ENCODE data around the gene ARPC4.
A peak's percentile ranks its signal among the peaks of the same experiment; 100 is the strongest.

Gene ARPC4

GRCh38 chr3:9781978-9782603 lies 10.8 kb upstream of the ARPC4 start:
- no peak for TF ChIP-seq CTCF (IDR thresholded peaks at IDR 0.05; ENCODE audit: extremely low read depth, insufficient read depth, missing control alignments)
- DNase-seq (ENCODE audit: low spot score) = no peak
- in situ Hi-C loops (cut with MboI; ENCODE audit: low pct_unique_long_range_greater_than_20kb, low sequenced_read_pairs, unreplicated experiment) = no loop called here

- peak; percentile 41 for TF ChIP-seq CTCF (IDR thresholded peaks at IDR 0.05; ENCODE audit: extremely low read depth, insufficient read depth, missing control alignments)
- no peak for DNase-seq (ENCODE audit: low spot score)
- in situ Hi-C loops (cut with MboI; ENCODE audit: low pct_unique_long_range_greater_than_20kb, low sequenced_read_pairs, unreplicated experiment) = no loop called here
These were observed 10.1 kb upstream of the ARPC4 start for GRCh38 chr3:9782770-9783169.

GRCh38 chr3:9783954-9784353 lies 8.9 kb upstream of the ARPC4 start:
- no peak for TF ChIP-seq CTCF (IDR thresholded peaks at IDR 0.05; ENCODE audit: extremely low read depth, insufficient read depth, missing control alignments)
- DNase-seq (ENCODE audit: low spot score) = no peak
- in situ Hi-C loops (cut with MboI; ENCODE audit: low pct_unique_long_range_greater_than_20kb, low sequenced_read_pairs, unreplicated experiment) = no loop called here

GRCh38 chr3:9784965-9785364 lies 7.9 kb upstream of the ARPC4 start:
- TF ChIP-seq CTCF (IDR thresholded peaks at IDR 0.05; ENCODE audit: extremely low read depth, insufficient read depth, missing control alignments) = no peak
- in situ Hi-C loops (cut with MboI; ENCODE audit: low pct_unique_long_range_greater_than_20kb, low sequenced_read_pairs, unreplicated experiment) = no loop called here
- DNase-seq (ENCODE audit: low spot score) = no peak

- no peak for DNase-seq (ENCODE audit: low spot score)
- in situ Hi-C loops (cut with MboI; ENCODE audit: low pct_unique_long_range_greater_than_20kb, low sequenced_read_pairs, unreplicated experiment) = no loop called here
These were observed 7.3 kb upstream of the ARPC4 start for GRCh38 chr3:9785602-9786001.

GRCh38 chr3:9786209-9786739 lies 6.6 kb upstream of the ARPC4 start:
- in situ Hi-C loops (cut with MboI; ENCODE audit: low pct_unique_long_range_greater_than_20kb, low sequenced_read_pairs, unreplicated experiment) = no loop called here
- TF ChIP-seq CTCF (IDR thresholded peaks at IDR 0.05; ENCODE audit: extremely low read depth, insufficient read depth, missing control alignments) = no peak
- DNase-seq (ENCODE audit: low spot score) = no peak

More at GRCh38 chr3:9785602-9786001, 7.3 kb upstream of the ARPC4 start:
- TF ChIP-seq CTCF (IDR thresholded peaks at IDR 0.05; ENCODE audit: extremely low read depth, insufficient read depth, missing control alignments) = no peak
